A204.1 (cell line): ENCODE results near the gene NFILZ.

ENCODE experiments used
- FAIRE-seq: peaks from 2 replicates; lab custom pipeline; 2012; peaks lifted over from hg19 to GRCh38; lab: Jason Lieb, UNC

The NFILZ gene

GRCh38 chr19:8642561-8642960 is 12.1 kb downstream of the NFILZ start:
- no peak for FAIRE-seq

DNA sequence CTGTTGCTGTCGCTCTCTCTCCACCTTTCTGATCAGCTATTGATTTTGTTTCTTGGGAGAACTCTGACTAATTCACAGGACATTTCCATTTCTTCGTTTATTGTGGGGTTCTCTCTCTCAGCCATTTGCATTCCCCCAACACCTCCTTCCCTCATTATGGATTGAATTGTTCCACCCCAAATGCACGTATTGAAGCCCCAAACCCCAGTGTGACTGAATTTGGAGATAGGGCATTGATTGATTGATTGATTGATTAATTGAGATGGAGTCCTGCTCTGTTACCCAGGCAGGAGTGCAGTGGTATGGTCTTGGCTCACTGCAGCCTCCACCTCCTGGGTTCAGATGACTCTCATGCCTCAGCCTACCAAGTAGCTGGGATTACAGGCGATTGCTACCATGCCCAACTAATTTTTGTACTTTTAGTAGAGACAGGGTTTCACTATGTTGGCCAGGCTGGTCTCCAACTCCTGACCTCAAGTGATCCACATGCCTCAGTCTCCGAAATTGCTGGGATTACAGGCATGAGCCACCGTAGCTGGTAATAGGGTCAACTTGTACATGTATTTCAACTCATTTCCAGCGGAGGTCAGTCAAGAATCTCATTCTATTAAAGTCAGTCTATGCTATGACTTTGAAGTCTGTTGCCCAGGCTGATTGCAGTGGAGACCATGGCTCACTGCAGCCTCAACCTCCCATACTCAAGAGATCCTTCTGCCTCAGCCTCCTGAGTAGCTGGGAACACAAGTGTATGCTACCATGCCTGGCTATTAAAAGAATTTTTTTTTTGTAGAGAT is 13.6 kb downstream of the NFILZ start:
- FAIRE-seq, result no peak

DNA sequence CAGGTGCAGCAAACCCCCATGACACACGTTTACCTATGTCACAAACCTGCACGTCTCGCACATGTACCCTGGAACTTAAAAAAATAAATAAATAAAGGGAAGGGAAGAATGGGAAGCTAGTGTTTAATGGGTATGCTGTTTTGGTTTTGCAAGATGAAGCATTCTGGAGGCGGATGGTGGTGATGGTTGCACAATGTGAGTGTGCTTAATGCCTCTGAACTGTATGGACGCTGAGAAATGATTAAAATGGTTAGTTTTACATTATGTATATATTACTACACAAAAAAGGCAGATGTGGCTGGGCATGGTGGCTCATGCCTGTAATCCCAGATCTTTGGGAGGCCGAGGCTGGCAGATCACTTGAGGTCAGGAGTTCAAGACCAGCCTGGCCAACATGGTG is 17.8 kb downstream of the NFILZ start:
- no peak for FAIRE-seq

DNA sequence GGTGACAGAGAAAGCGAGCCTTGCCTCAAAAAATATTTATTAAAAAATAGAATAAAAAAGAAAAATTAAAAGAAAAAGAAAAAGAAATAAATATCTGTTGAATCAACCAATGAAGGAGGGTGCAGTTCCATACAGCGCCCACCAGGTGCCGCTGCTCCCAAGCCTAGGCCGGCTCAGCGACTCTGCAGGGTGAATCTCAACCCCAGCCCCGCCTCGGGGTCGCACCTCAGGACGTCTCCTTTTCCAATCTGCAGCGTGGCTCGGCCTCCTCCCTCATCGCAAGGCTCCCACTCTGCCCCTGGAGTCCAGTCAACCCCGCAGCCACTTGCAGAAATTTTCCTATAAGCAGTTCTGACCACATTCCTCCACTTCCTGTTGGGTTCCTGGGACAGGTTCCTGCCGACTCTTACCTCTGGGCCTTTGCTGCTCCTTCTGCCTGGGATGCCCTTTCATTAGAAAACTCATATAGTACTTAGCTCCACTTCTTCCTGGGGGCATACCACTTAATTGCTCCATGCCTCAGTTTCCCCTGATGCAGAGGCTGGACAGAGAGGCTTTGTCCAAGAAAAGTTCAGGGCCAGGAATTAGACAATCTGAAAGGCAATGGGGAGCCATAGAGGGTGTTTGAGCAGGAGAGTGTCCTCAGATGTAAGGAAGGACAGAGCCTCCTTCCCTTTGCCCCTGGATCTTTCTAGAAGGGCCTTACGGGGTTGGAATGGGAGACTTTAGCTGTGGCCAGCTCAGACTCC is 24.3 kb downstream of the NFILZ start:
- peak; percentile 65 for FAIRE-seq

- no peak for FAIRE-seq
Observed at GRCh38 chr19:8655340-8655709, 24.9 kb downstream of the NFILZ start.

GRCh38 chr19:8657869-8658268 is 27.4 kb downstream of the NFILZ start:
- no peak for FAIRE-seq

- no peak for FAIRE-seq
Observed at GRCh38 chr19:8659905-8660304, 29.5 kb downstream of the NFILZ start.

DNA sequence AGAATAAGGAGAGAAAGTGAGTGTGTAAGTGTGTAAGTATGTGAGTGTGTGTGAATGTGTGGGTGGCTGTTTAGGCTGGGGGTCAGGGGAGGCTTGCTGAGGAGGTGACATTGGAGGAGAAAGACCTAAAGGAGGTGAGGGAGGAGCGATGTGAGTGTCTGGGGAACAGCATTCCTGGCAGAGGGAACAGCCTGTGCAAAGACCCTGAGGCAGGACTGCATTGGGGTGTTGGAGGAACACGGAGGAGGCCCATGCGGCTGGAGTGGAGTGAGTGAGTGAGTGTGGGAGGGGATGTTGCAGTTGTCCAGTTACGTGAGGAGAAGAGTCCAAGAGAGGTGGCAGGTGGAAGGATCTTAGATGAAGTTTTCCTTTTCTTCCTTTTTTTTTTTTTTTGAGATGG is 31.8 kb downstream of the NFILZ start:
- FAIRE-seq, result no peak

- FAIRE-seq, result no peak
Observed at GRCh38 chr19:8663920-8664670, 33.7 kb downstream of the NFILZ start.

- no peak for FAIRE-seq
Observed at GRCh38 chr19:8664671-8665057, 34.2 kb downstream of the NFILZ start.

- no peak for FAIRE-seq
Observed at GRCh38 chr19:8665468-8666213, 35.2 kb downstream of the NFILZ start.

- FAIRE-seq, result no peak
Observed at GRCh38 chr19:8666814-8667405, 36.5 kb downstream of the NFILZ start.

- no peak for FAIRE-seq
Observed at GRCh38 chr19:8673276-8673891, 43.0 kb downstream of the NFILZ start.

GRCh38 chr19:8675066-8675465 is 44.6 kb downstream of the NFILZ start:
- FAIRE-seq, result no peak

- no peak for FAIRE-seq
Observed at GRCh38 chr19:8678244-8678807, 47.9 kb downstream of the NFILZ start.
